Fibroblast of lung (primary cell): ENCODE measurements around the gene EPC2. TPM values are rescaled to one million over a fixed set of nuclear protein-coding genes. Genes with fewer than 3 reads are reported as not detected.

Experiments used
- DNase-seq, 2 donors: peaks; one replicate each; pipeline versions ENCODE4 v3.0.0 to v3.0.0-alpha.2; 2010; ENCODE audit warnings: low read depth in 2 of 2
- H2AFZ ChIP-seq: 2 replicates; pipeline ENCODE4 v1.5.1; 2012; ENCODE audit warnings: low read length, control low read depth, inconsistent platforms
- H3K27ac ChIP-seq: 2 replicates; pipeline ENCODE4 v1.5.1; 2011; ENCODE audit warnings: low read length, control low read depth; ENCODE audit not compliant: insufficient read depth
- H3K27me3 ChIP-seq: 2 replicates; pipeline ENCODE4 v1.5.1; 2011; ENCODE audit warnings: mild to moderate bottlenecking, low read length; ENCODE audit not compliant: control insufficient read depth, insufficient read depth
- H3K36me3 ChIP-seq: 2 replicates; pipeline ENCODE4 v1.5.1; 2011; ENCODE audit warnings: low read length; ENCODE audit not compliant: control insufficient read depth, insufficient read depth
- H3K4me1 ChIP-seq: 2 replicates; pipeline ENCODE4 v1.5.1; 2011; ENCODE audit warnings: low read length; ENCODE audit not compliant: control insufficient read depth, insufficient read depth; ENCODE audit errors: extremely low read depth
- H3K4me2 ChIP-seq: 2 replicates; pipeline ENCODE4 v1.5.1; 2011; ENCODE audit warnings: low read length, control low read depth; ENCODE audit not compliant: insufficient read depth; ENCODE audit errors: extremely low read depth
- H3K4me3 ChIP-seq, 4 experiments: fragments of 200-600 bp in 1 of 4; sonication (generic) in 1 of 4; replicated peaks in 1 of 4; 2 replicates each; pipeline ENCODE4 v1.5.1; 2011 to 2016; ENCODE audit warnings: low read length in 4 of 4, low read depth in 3 of 4, mild to moderate bottlenecking in 3 of 4, control low read depth in 2 of 4, inconsistent platforms in 1 of 4, mixed read lengths in 1 of 4; ENCODE audit not compliant: insufficient read depth in 1 of 4; ENCODE audit errors: control extremely low read depth in 1 of 4
- H3K79me2 ChIP-seq: 2 replicates; pipeline ENCODE4 v1.5.1; 2012; ENCODE audit warnings: mild to moderate bottlenecking, low read length, inconsistent platforms; ENCODE audit not compliant: control insufficient read depth, insufficient read depth
- H3K9ac ChIP-seq: 2 replicates; pipeline ENCODE4 v1.5.1; 2011; ENCODE audit warnings: mild to moderate bottlenecking, low read length, control low read depth; ENCODE audit not compliant: insufficient read depth
- H3K9me3 ChIP-seq: 2 replicates; pipeline ENCODE4 v1.5.1; 2012; ENCODE audit warnings: low read depth, low read length; ENCODE audit not compliant: control insufficient read depth, insufficient read depth
- H4K20me1 ChIP-seq: 2 replicates; pipeline ENCODE4 v1.5.1; 2011; ENCODE audit warnings: low read length; ENCODE audit not compliant: control insufficient read depth, insufficient read depth; ENCODE audit errors: extremely low read depth
- CTCF ChIP-seq, 2 donors: IDR thresholded peaks in 1 of 2; conservative IDR thresholded peaks in 1 of 2; 1 replicate in 1 of 2; 2 replicates in 1 of 2; pipeline ENCODE4 v1.5.1; 2011 to 2012; ENCODE audit warnings: low read length in 2 of 2, control low read depth in 1 of 2, inconsistent platforms in 1 of 2, low read depth in 1 of 2, mild to moderate bottlenecking in 1 of 2
- EZH2 ChIP-seq: IDR thresholded peaks from 2 replicates; pipeline ENCODE4 v1.5.1; 2012; ENCODE audit warnings: low read length, control low read depth, mild to moderate bottlenecking; ENCODE audit errors: missing control alignments
- polyA plus RNA-seq, 2 donors: library from polyadenylated mRNA; depleted of rRNA in 1 of 2; stranded (reverse) in 1 of 2; unstranded in 1 of 2; fragments of >200 nt; gene quantifications; 2 replicates each; pipeline ENCODE4 v1.2.1, GENCODE V29; 2011 to 2012; ENCODE audit warnings: missing spikeins in 1 of 2
- total RNA-seq: library from RNA; depleted of rRNA; stranded (reverse); fragments of >200 nt; gene quantifications from 2 replicates; pipeline ENCODE4 v1.2.1, GENCODE V29; 2014

The EPC2 gene
- total and polyA plus RNA-seq, 2 donors (not counting 1 experiment from before 2014, with no cell fraction given) = 19.6 to 22.8 TPM

DNA sequence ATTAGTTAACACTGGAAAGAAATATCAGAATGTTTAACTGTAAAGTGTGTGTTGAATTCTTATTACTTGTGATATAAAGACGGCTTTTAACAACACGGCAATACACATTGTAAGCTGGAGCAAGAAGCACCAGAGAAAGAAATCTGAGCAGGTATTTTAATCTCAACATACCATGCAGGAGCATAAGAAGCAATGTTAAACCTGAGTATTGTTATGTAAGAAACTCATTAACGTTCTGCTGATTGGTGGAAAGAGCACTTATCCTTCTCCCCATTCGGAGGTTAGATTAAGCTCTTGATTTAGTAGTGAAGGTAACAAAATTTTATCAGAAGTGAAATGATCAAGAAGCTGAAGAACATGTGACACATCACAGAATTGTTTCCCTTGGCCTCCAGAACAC is 107.4 kb downstream of the EPC2 start:
- Histone ChIP-seq H3K36me3 (no peaks in the 10 kb centered on the region), H3K27me3 (no peaks in the 10 kb centered on the region), H3K9me3 (no peaks in the 10 kb centered on the region), H3K4me2 (no peak overlapping the region), H3K4me1 (peaks cover 3% of the 10 kb centered on the region), H3K9ac (no peak overlapping the region), H3K4me3 (no peak overlapping the region), H3K79me2 (no peaks in the 10 kb centered on the region), H4K20me1 (no peaks in the 10 kb centered on the region), H2AFZ (no peak overlapping the region), H3K27ac (no peak overlapping the region)
- TF ChIP-seq EZH2 = no peak
- TF ChIP-seq CTCF (conservative IDR thresholded peaks at IDR 0.05 in 1 of 2, IDR thresholded peaks at IDR 0.05 in 1 of 2; ENCODE audit: low read depth in 1 of 2, low read length in 2 of 2) = no peak
- DNase-seq = no peak

GRCh38 chr2:148752977-148753376 is 108.4 kb downstream of the EPC2 start:
- Histone ChIP-seq H4K20me1 (no peaks in the 10 kb centered on the region), H3K27me3 (no peaks in the 10 kb centered on the region), H2AFZ (no peak overlapping the region), H3K9ac (no peak overlapping the region), H3K27ac (no peak overlapping the region), H3K4me3 (no peak overlapping the region), H3K4me2 (no peak overlapping the region), H3K9me3 (no peaks in the 10 kb centered on the region), H3K36me3 (no peaks in the 10 kb centered on the region), H3K4me1 (peaks cover 3% of the 10 kb centered on the region), H3K79me2 (no peaks in the 10 kb centered on the region)
- TF ChIP-seq EZH2 = no peak
- TF ChIP-seq CTCF (conservative IDR thresholded peaks at IDR 0.05 in 1 of 2, IDR thresholded peaks at IDR 0.05 in 1 of 2; ENCODE audit: low read depth in 1 of 2, low read length in 2 of 2) = no peak
- no peak for DNase-seq

DNA sequence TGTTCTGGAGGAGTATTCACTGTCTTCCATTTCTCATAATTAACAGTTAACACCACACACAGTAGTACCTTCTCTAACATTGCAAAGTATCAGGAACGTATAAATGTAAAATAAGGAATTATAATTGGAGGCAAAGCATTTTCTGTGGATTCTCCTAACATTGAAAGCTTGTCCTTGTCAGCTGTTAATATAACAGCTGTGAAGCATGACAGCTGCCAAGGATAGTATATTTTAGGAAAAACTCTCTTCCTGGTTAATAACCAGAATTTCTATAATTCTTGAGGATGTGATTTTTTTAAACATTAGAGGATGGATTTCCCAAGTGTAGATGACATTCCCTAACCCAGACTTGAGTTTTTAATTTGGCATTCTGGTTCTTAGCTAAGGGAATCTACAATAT is 110.3 kb downstream of the EPC2 start:
- Histone ChIP-seq H3K9me3 (no peaks in the 10 kb centered on the region), H3K4me2 (no peak overlapping the region), H2AFZ (no peak overlapping the region), H3K9ac (no peak overlapping the region), H3K36me3 (no peaks in the 10 kb centered on the region), H3K4me3 (no peak overlapping the region), H3K27ac (no peak overlapping the region), H4K20me1 (no peaks in the 10 kb centered on the region), H3K4me1 (peaks cover 3% of the 10 kb centered on the region), H3K27me3 (no peaks in the 10 kb centered on the region), H3K79me2 (no peaks in the 10 kb centered on the region)
- TF ChIP-seq EZH2 = no peak
- DNase-seq = no peak
